K562 (cell line): ENCODE results near the gene XPO1. TPM values are rescaled to one million over a fixed set of nuclear protein-coding genes. Genes with fewer than 3 reads are reported as not detected.

Experiments
- CEBPB ChIP-seq: fragments of 450-650 bp; IDR thresholded peaks from 2 replicates; pipeline ENCODE4 v1.6.1; 2016; ENCODE audit warnings: missing genetic modification characterization, missing compliant biosample characterization
- CUX1 ChIP-seq: fragments of 200-800 bp; sonication (Bioruptor generic); IDR thresholded peaks from 2 replicates; pipeline ENCODE4 v1.6.1; 2016; ENCODE audit warnings: missing genetic modification characterization, missing compliant biosample characterization
- HNRNPH1 ChIP-seq: fragments of 200-400 bp; formaldehyde crosslinking; optimal IDR thresholded peaks from 2 replicates; pipeline ENCODE3; 2017; ENCODE audit warnings: low read depth, mild to moderate bottlenecking, low read length, moderate library complexity
- JUND ChIP-seq, 2 experiments: IDR thresholded peaks; 2 replicates in 1 of 2; 3 replicates in 1 of 2; pipeline ENCODE4 v1.6.1; 2011; ENCODE audit warnings: borderline replicate concordance in 2 of 2, low read depth in 2 of 2, low read length in 2 of 2, improper control_type of control experiment in 1 of 2, missing biosample characterization in 1 of 2, missing genetic modification characterization in 1 of 2, missing genetic modification reagents in 1 of 2
- MAFK ChIP-seq: IDR thresholded peaks from 2 replicates; pipeline ENCODE4 v1.6.1; 2011; ENCODE audit warnings: low read length, improper control_type of control experiment
- NUFIP1 ChIP-seq: fragments of 450-650 bp; IDR thresholded peaks from 2 replicates; pipeline ENCODE4 v1.6.1; 2018; ENCODE audit not compliant: partially characterized antibody
- RBM17 ChIP-seq: fragments of 200-400 bp; formaldehyde crosslinking; IDR thresholded peaks from 2 replicates; pipeline ENCODE4 v1.6.1; 2017; ENCODE audit warnings: low read depth, mild to moderate bottlenecking, low read length, borderline replicate concordance
- TCF7L2 ChIP-seq: fragments of 150-350 bp; IDR thresholded peaks from 2 replicates; pipeline ENCODE4 v1.6.1; 2016; ENCODE audit warnings: low read depth, mild to moderate bottlenecking, low read length, moderate library complexity
- TGIF2 ChIP-seq: sonication (generic); formaldehyde crosslinking; IDR thresholded peaks from 2 replicates; pipeline ENCODE4 v1.8.1; 2022; ENCODE audit warnings: mild to moderate bottlenecking, missing genetic modification reagents, moderate library complexity
- TSHZ1 ChIP-seq: fragments of 250-450 bp; sonication (Bioruptor Pico); IDR thresholded peaks from 2 replicates; pipeline ENCODE4 v1.4.0; 2020; ENCODE audit warnings: mild to moderate bottlenecking, moderate library complexity
- ZBTB49 ChIP-seq: sonication (generic); formaldehyde crosslinking; IDR thresholded peaks from 2 replicates; pipeline ENCODE4 v1.8.0; 2022; ENCODE audit warnings: missing genetic modification reagents, mild to moderate bottlenecking, borderline replicate concordance
- ZNF165 ChIP-seq: fragments of 250-450 bp; sonication (Bioruptor Pico); IDR thresholded peaks from 2 replicates; pipeline ENCODE4 v1.4.0; 2020; ENCODE audit warnings: borderline replicate concordance
- ZNF655 ChIP-seq: fragments of 250-450 bp; sonication (Bioruptor Pico); IDR thresholded peaks from 2 replicates; pipeline ENCODE4 v1.5.0; 2021
- ZSCAN32 ChIP-seq: fragments of 450-650 bp; formaldehyde crosslinking; IDR thresholded peaks from 2 replicates; pipeline ENCODE4 v1.4.0; 2020; ENCODE audit warnings: mild to moderate bottlenecking, moderate library complexity
- ZZZ3 ChIP-seq: fragments of 450-650 bp; IDR thresholded peaks from 2 replicates; pipeline ENCODE4 v1.6.1; 2016; ENCODE audit warnings: antibody characterized with exemption, mild to moderate bottlenecking, moderate library complexity
- polyA plus RNA-seq, 8 experiments: library from polyadenylated mRNA; depleted of rRNA in 4 of 8; stranded (reverse) in 5 of 8; unstranded in 3 of 8; fragments of >200 nt; fragmentation: Nextera tagmentation in 2 of 8; fragmentation: Illumina TruSeq in 1 of 8; extraction: Ambion mirVana in 2 of 8; extraction: Trizol in 1 of 8; gene quantifications; 2 replicates each; pipeline versions ENCODE4 v1.2.1 to v1.2.3, GENCODE V29; 2011 to 2014; ENCODE audit warnings: inconsistent platforms in 1 of 8, missing spikeins in 1 of 8
- total RNA-seq, 7 experiments: library from RNA; depleted of rRNA in 6 of 7; stranded (reverse); fragments of >200 nt in 6 of 7; fragmentation: Illumina TruSeq in 2 of 7; extraction: Trizol in 2 of 7; gene quantifications; 2 replicates each; pipeline versions ENCODE4 v1.2.1 to v1.2.3, GENCODE V29; 2011 to 2021; ENCODE audit warnings: low replicate concordance in 1 of 7

The XPO1 gene
- total and polyA plus RNA-seq, 9 of the 15 experiments (the other 6 are each of a cell fraction or from before 2014, with no cell fraction given), result 86.2 to 307 (median 216) TPM

- TF ChIP-seq ZNF655 (CRISPR knock-in tag), result no peak
- TF ChIP-seq RBM17, result no peak
- TF ChIP-seq CUX1, result peak; percentile 79
- TF ChIP-seq NUFIP1, result no peak
- no peak for TF ChIP-seq TSHZ1 (CRISPR knock-in tag)
- no peak for TF ChIP-seq HNRNPH1
- no peak for TF ChIP-seq TGIF2 (CRISPR knock-in tag)
- TF ChIP-seq ZZZ3, result no peak
- TF ChIP-seq ZNF165 (CRISPR knock-in tag), result no peak
- no peak for TF ChIP-seq CEBPB (tag)
- TF ChIP-seq ZBTB49 (CRISPR knock-in tag), result no peak
- no peak for TF ChIP-seq TCF7L2
- TF ChIP-seq JUND (IDR thresholded peaks at IDR 0.05; ENCODE audit: borderline replicate concordance, low read depth, low read length), result no peak
- TF ChIP-seq JUND (tag; IDR thresholded peaks at IDR 0.05; ENCODE audit: borderline replicate concordance, low read depth, low read length), result 0 out of 3 replicates have a peak, but pooled peaks have one; percentile 26
- no peak for TF ChIP-seq MAFK
- no peak for TF ChIP-seq ZSCAN32 (CRISPR knock-in tag)
Measured at GRCh38 chr2:61538920-61539520, 864 bp upstream of the XPO1 start (continued).
